A673 (cell line): ENCODE measurements around the gene S100A7A.

Source experiments
- CTCF ChIP-seq: fragments of 300-800, 200-600 bp; sonication (generic); conservative IDR thresholded peaks from 2 replicates; pipeline ENCODE4 v1.5.1; 2017; ENCODE audit warnings: low read depth, mild to moderate bottlenecking, antibody characterized with exemption, low read length, moderate library complexity, mixed read lengths
- EZH2 ChIP-seq: fragments of 200-600 bp; sonication (generic); IDR thresholded peaks from 2 replicates; pipeline ENCODE4 v1.6.1; 2017; ENCODE audit warnings: borderline replicate concordance, low read depth, mild to moderate bottlenecking, mixed read lengths, antibody characterized with exemption, low read length; ENCODE audit not compliant: poor library complexity, severe bottlenecking

DNA sequence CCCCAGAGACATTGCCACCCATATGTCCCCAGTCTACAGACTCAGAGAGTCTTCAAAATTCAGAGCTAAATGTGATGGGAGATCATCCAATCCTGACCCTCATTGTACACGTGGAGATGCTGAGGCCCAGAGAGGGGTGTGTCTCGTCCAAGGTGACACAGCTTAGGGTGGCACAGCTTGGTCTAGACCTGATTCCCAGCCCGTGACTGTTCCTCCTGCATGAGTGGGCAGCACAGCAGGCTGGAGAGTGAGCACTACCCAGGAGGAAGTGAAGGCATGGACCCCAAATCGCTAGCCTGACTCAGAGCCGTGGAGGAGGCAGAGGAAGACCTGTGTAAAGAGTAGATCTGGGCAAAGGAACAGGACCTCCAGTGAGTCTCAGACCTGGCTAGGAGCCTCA lies 27.8 kb downstream of the S100A7A start:
- TF ChIP-seq CTCF (no peak), EZH2 (no peak)
